ENCODE results near the gene PARS2.

Gene PARS2

DNA sequence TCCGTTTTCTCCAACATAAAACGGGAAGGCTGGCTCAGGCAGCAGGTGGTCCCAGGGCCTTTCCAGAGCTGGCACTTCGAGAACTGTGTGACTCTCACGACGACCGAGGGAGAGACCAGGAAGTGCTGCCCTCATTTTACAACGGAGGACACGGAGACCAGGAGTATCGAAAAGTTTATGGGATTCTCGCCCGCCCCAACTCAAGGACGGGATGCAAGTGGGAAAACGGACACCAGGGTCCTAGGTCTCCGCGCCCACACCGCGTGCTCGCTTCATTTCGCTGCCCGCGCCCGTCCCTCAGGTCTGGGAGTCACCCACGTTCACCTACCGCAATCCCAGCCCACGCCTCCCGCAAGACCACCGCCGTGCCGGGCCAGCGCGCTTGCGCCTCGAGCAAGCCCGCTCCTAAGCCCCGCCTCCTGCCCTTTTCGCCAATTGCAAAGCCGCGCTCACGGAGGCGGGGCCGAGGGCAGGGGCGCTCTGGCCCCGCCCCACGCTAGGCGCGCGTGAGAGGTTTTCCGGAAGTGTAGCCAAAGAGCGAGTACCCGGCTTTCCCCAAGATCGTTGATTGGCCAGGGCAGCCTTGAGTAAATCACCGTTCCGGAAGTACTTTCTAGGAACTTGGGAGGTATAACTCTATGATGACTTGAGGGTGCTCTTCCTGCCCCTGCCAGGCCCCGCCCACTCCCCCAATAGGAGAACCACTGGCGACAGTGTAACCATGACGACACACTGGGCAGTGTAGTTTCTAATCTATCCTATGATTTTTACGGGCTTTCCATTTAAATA is at the start of gene PARS2:
Gene PARS2, minus strand, starts transcription at position 391 of the 789 bp plus-strand sequence. CDS start 5,362 bp downstream, outside the sequence.
- H3K36me3 ChIP-seq: peaks cover under 1% of the 10 kb centered on the region; the same call in 1 of the 2 replicates
- H3K9me3 ChIP-seq: no peaks in the 10 kb centered on the region
- peak within 1 kb of the TSS; percentile 86 for H3K9ac ChIP-seq
- H3K27ac ChIP-seq: peak within 1 kb of the TSS; percentile 84
- no peaks in the 10 kb centered on the region for H4K20me1 ChIP-seq
- peak within 1 kb of the TSS; percentile 76 for H3K4me2 ChIP-seq
- peak within 1 kb of the TSS; percentile 83 for H3K4me3 ChIP-seq
- TF ChIP-seq Cebpa-rat (IDR thresholded peaks at IDR 0.05): no peak
- H3K27me3 ChIP-seq: no peaks in the 10 kb centered on the region
- H3K4me1 ChIP-seq: peaks cover 21% of the 10 kb centered on the region

DNA sequence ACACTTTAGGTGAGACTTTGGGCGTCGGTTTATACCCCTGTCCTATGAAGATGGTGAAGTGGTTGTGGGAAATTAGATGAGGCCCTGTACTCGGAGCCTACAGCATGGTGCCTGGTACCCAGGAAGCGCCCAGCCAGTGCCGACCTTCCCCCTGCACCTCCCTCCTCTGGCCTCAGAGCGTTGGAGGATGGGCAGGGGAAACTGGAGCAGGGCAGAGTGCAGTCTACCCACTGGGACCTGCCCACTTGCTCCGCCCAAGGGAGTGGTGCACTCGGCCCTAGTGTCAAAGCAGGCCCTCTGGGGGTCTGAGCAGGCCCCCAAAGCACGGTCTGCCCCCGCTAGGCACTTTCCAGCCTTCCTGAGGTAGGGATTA is 49.8 kb upstream of the PARS2 start:
- H3K27ac ChIP-seq: no peak overlapping the region
- H3K4me3 ChIP-seq: no peak overlapping the region
- no peak for TF ChIP-seq Cebpa-rat (IDR thresholded peaks at IDR 0.05)
- no peak overlapping the region for H3K4me2 ChIP-seq
- H3K27me3 ChIP-seq: no peaks in the 10 kb centered on the region
- H3K9me3 ChIP-seq: no peaks in the 10 kb centered on the region
- H3K36me3 ChIP-seq: no peaks in the 10 kb centered on the region
- peaks cover 15% of the 10 kb centered on the region for H3K4me1 ChIP-seq
- no peaks in the 10 kb centered on the region for H4K20me1 ChIP-seq
- H3K9ac ChIP-seq: no peak overlapping the region

DNA sequence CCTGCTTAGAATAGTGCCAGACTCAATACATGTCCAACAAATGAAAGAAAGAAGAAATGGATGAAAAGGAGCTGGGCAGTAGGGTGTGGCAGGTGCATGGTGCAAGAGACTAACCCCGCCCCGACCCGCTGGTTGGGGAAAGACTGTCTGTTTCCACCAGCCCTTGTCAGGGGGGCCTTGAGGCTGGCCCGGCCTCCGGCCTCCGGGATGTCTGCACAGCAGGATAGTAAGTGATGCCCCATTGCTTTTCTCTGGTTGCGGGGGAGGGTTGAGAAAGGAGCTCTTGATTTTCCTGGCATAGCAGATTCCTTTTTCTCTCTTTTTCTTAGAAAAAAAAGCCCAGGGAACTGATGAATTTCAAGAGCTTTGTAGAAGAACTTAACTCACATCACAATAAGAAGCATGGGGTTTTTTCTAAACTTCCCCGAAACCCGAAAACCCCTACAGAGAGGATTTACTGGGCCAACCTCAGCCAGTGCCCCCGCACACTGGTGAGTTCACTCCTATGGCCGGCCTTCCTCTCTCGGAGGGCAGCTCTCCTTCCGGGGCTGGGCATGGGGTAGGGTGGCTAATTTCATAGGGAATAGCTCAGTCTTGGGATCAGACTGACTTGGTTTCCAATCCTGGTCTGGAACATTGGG is 49.3 kb upstream of the PARS2 start:
- no peaks in the 10 kb centered on the region for H3K27me3 ChIP-seq

DNA sequence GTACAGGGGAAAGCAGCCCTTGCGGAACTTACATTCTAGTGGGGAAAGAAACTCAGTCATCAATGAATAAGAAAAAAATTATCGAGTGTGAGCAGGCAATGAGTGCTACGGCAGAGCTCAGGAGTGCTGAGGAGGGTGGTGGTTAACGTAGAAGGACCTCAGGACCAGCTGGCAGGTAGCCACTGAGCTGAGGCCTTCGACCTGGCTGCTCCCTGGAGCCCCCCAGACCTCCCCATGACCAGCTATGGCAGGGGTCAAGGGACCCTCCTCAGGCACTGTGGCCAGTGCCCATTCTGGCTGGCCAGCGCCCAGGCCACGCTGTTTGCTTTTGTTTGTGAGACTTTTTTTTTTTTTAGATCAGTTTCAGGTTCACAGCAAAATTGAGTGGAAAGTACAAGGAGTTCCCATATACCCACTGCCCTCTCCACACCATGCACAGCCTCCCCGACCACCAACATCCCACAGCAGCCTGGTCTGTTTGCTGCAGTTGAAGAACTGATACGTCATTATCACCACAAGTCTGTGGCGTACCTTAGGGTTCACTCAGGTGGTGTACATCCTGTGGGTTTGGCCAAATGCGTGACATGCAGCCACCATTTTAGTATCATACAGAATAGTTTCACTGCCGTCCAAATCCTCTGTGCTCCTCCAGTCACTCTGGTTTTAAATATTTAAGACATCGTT is 48.6 kb upstream of the PARS2 start:
- no peak overlapping the region for H3K4me2 ChIP-seq
- no peak overlapping the region for H3K27ac ChIP-seq
- no peaks in the 10 kb centered on the region for H3K36me3 ChIP-seq
- H3K27me3 ChIP-seq: no peaks in the 10 kb centered on the region
- peaks cover 5% of the 10 kb centered on the region for H3K4me1 ChIP-seq
- no peak for TF ChIP-seq Cebpa-rat (IDR thresholded peaks at IDR 0.05)
- no peaks in the 10 kb centered on the region for H3K9me3 ChIP-seq
- H3K4me3 ChIP-seq: no peak overlapping the region
- no peak overlapping the region for H3K9ac ChIP-seq
- no peaks in the 10 kb centered on the region for H4K20me1 ChIP-seq

More for the DNA sequence above, 49.3 kb upstream of the PARS2 start:
- no peak overlapping the region for H3K9ac ChIP-seq
- no peaks in the 10 kb centered on the region for H3K9me3 ChIP-seq
- H3K4me3 ChIP-seq: no peak overlapping the region
- no peaks in the 10 kb centered on the region for H4K20me1 ChIP-seq
- TF ChIP-seq Cebpa-rat (IDR thresholded peaks at IDR 0.05): no peak
- no peak overlapping the region for H3K4me2 ChIP-seq
- no peak overlapping the region for H3K27ac ChIP-seq
- H3K4me1 ChIP-seq: peaks cover 11% of the 10 kb centered on the region
- H3K36me3 ChIP-seq: no peaks in the 10 kb centered on the region

DNA sequence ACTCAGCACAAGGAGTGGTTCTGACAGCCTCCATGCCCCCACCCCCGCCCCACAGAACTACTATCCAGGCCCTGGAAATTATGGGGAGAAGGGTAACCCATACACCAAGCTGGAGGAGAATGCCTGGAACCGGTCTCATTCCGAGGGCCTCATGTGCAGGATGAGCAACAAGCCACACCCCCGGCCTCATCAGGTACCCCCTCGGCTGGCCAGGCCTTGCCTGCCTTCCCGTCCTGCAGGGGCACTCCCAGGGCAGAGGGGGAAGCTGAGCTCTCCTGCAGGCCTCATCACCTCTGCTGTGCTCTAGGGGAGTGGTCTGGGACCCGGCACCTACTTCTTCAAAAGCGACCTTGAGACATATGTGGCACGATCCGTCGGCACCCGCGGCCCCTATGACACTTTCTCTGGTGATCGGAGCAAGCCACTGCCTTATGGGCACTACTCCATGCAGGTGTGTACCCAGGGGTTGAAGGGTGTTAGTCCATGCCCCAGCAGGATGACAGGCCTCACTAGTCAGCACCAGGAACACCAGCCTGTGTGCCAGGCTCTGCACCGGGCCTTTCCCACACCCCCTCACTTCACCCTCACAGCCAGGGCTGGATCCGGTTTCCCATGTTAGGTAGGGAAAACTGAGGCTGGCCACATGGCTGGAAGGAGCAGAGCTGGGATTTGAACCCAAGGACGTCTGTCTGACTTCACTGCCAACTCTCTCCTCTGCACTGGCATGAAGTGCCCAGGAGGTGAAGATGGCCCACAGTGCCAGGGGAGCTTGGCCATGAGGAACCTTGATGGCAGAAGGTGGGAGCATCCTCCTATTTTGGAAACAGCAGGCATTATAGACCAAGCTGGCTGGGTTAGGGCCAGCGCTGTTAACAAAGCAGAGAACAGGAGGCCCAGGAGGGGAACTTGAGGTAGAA is 47.7 kb upstream of the PARS2 start:
- Histone ChIP-seq H3K4me1 (no peaks in the 10 kb centered on the region), H3K4me2 (no peak overlapping the region), H3K4me3 (no peak overlapping the region), H3K9ac (no peak overlapping the region), H3K27me3 (no peaks in the 10 kb centered on the region), H4K20me1 (no peaks in the 10 kb centered on the region), H3K9me3 (no peaks in the 10 kb centered on the region), H3K36me3 (no peaks in the 10 kb centered on the region), H3K27ac (no peak overlapping the region)
- no peak for TF ChIP-seq Cebpa-rat (IDR thresholded peaks at IDR 0.05)

DNA sequence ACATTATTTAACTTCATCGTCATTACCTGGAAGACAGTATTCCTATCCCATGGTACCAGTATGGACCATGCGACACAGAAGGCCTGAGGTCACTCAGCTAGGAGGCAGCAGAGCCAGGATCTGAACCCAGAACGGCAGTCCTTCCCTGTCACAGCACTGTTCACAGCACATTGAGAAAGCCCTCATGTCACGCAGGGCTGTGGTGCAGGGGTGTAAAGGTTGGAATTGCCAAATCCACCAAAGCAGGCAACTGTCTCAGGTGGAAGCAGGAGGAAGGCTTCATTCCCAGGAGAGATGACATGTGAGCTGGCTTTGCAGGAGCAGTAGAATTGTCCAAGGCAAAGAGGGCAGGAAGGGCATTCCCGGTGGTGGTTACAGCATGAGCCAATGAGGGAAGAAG is 46.7 kb upstream of the PARS2 start:
- no peak overlapping the region for H3K27ac ChIP-seq
- H4K20me1 ChIP-seq: no peaks in the 10 kb centered on the region
- H3K27me3 ChIP-seq: no peaks in the 10 kb centered on the region
- H3K4me2 ChIP-seq: no peak overlapping the region
- H3K4me3 ChIP-seq: no peak overlapping the region
- no peaks in the 10 kb centered on the region for H3K4me1 ChIP-seq
- no peak overlapping the region for H3K9ac ChIP-seq
- no peaks in the 10 kb centered on the region for H3K9me3 ChIP-seq
- no peaks in the 10 kb centered on the region for H3K36me3 ChIP-seq
- TF ChIP-seq Cebpa-rat (IDR thresholded peaks at IDR 0.05): no peak

DNA sequence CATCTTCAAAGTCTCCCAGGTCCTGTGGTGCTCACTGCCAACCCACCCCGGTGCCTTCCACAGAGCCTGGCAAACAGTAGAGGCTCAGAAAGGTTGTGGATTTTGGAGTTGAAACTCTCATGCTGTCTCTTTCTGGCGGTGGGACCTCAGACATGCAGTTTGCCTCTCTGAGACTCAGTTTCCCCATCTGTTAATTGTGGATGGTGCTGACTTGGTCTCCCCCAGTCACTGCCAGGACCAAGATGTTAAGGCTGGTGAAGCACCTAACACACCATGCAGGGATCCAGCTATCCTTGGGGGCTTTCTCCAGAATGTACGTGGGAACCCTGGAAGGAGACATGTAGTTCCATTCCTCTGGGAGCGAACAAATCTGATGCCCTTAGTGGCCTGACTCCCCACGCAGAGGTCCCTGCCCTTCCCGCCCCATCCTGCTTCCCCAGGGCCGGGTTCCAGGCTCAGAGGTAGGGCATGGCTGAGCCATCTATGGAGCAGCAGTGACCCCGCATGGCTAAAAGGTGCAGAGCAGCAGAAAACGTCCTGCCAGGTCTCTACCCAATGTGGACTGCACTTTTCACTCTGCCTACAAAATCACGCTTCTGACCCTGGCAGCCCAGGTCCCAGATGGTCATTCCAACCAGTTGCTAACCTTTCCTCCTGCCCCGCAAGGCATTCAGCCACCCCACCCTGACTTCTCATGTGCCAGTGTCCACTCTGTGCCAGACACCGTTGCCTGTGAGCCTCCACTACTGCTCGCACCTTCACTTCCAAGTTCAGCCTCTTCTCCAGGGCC is 46.0 kb upstream of the PARS2 start:
- Histone ChIP-seq H4K20me1 (no peaks in the 10 kb centered on the region), H3K27ac (no peak overlapping the region), H3K36me3 (no peaks in the 10 kb centered on the region), H3K4me3 (no peak overlapping the region), H3K4me2 (no peak overlapping the region), H3K4me1 (no peaks in the 10 kb centered on the region), H3K27me3 (no peaks in the 10 kb centered on the region), H3K9me3 (no peaks in the 10 kb centered on the region), H3K9ac (no peak overlapping the region)
- no peak for TF ChIP-seq Cebpa-rat (IDR thresholded peaks at IDR 0.05)

DNA sequence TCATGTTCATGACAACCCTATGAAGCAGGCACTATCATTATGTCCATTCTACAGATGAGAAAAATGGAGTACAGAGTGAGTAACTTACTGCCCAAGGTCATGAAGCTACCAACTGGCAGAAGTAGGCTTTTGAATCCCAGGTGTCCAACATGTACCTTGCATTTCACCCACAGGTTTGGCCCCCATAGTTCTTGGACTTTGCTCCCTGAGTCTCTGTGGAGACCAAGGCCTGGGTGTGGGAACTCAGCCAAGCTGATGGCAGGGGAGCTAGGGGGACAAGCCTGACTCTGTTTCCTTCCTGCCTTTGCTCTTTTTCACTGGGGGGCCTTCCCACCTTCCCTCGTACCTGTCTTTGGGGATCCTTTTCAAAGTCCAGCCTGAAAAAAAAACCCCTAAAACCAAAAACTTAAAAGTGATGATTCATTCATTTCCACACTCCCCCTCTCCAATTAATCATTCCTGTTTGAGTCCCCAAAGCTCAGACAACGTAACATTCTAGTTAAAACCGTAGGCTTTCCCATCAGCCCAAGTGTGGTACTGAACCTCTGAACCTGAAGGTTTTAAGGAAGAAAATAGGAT is 45.3 kb upstream of the PARS2 start:
- Histone ChIP-seq H3K27me3 (no peaks in the 10 kb centered on the region), H3K4me2 (no peak overlapping the region), H4K20me1 (no peaks in the 10 kb centered on the region), H3K36me3 (no peaks in the 10 kb centered on the region), H3K4me1 (no peaks in the 10 kb centered on the region), H3K9ac (no peak overlapping the region), H3K9me3 (no peaks in the 10 kb centered on the region), H3K27ac (no peak overlapping the region), H3K4me3 (no peak overlapping the region)
- TF ChIP-seq Cebpa-rat (IDR thresholded peaks at IDR 0.05): no peak
